K562 treated with DMSO at 1 percent for 12 hours (cell line): ENCODE data around the gene CROCC2. TPM values are rescaled to one million over a fixed set of nuclear protein-coding genes. Genes with fewer than 3 reads are reported as not detected.

ENCODE experiments used
- total RNA-seq: library from RNA; unstranded; fragments of 300-600 nt; gene quantifications from 2 replicates; pipeline ENCODE4 v1.2.3, GENCODE V29; 2022; ENCODE audit not compliant: insufficient read depth

Gene CROCC2
- total RNA-seq = not detected in 2 replicates

GRCh38 chr2:240906141-240906910, at the start of gene CROCC2:
Gene CROCC2, plus strand, starts transcription at chr2:240906336. Its CDS starts 178 bp downstream, at chr2:240906514.

DNA sequence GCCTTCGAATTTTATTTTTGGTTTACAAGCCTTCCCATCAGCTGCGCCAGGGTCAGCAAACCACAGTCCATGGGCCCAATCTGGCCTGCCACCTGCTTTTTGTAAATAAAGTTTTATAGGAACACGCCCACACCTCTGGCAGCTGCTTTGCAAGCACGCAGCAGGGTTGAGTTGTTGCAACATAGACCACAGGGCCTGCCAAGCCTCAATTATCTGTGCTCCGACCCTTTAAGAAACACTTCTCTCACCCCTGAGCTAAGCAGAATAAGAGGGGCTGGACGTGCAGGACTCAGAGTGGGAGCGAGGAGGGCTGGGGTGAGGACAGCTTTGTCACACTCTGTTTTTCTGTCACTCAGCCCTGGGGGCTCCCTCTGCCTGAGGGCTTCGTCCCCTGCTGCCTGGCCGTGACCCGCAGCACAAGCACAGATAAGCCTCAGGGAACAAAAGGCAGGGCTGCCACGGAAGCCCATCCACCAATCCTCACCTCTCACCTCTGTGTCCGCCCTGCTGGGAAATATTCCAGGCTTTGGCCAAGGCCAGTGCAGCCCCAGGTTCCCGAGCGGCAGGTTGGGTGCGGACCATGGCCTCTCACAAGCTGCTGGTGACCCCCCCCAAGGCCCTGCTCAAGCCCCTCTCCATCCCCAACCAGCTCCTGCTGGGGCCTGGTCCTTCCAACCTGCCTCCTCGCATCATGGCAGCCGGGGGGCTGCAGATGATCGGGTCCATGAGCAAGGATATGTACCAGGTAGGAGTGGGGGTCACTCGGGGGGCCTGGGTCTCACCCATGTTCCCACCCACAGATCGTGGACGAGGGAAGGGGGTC, 37.6 kb upstream of the CROCC2 start, which contains the start of gene AGXT:
TSS of gene AGXT (plus strand) at position 539 of the 823 bp plus-strand sequence. CDS start at position 581, 42 bp downstream.

GRCh38 chr2:240895656-240896388, 10.3 kb upstream of the CROCC2 start, which contains the start of gene MAB21L4:
Gene MAB21L4, minus strand, starts transcription at chr2:240896156. Its CDS starts 159 bp downstream, at chr2:240895997.

DNA sequence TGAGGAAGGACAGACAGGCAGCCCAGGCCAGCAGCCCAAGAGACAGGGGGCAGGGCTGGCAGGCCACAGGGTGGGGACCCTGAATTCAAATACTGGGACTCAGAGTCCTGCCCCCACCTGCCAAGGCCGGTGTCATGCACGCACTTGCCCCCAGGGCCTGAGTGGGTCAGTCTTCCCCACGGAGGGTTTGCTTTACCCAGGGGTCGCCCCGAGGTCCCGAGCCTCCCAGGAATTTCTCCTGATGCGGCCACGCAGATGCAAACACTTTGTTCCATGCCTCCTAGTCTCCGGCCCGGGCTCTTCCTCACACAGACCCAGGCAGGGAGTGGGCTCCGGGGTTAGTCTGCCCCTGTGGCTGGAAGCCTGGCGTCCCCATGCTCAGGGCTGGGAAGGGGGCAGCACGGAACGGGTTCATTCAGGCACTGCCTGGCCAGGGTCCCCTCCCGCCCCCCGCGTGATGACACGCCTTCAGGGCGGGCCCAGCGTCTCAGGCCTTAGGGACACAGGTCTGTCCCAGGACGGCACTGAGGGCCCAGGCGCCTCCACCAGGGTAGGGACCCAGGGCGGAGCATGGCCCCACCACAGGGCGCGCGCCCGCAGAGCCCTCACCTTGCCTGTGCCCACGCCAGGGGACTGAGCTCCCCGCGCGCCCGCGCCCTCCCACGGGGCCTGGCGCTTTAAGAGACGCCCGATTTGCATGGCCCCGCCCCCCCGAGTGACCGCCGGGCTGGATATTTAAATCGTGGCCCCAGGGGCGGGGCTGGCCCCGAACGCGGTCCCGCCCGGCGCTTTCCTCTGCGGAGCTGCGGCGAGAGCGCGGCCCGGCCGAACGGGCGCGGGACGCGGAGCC, 91.9 kb downstream of the CROCC2 start, which contains the start of gene SNED1:
TSS of gene SNED1 (plus strand) at position 763 of the 850 bp plus-strand sequence. CDS start 220 bp downstream, outside the sequence.

Other genes with a start within 250 kb of the CROCC2 start
- not detected in 2 replicates for gene AQP12B, start 223.5 kb upstream of the CROCC2 start, total RNA-seq
- not detected in 2 replicates for gene AQP12A, start 214.5 kb upstream of the CROCC2 start, total RNA-seq
- 1.1 TPM in 1 of 2 replicates, not detected in the other for gene KIF1A, start 86.1 kb upstream of the CROCC2 start, total RNA-seq
- not detected in 2 replicates for gene AGXT, start 37.5 kb upstream of the CROCC2 start, total RNA-seq
- not detected in 2 replicates for gene MAB21L4, start 10.2 kb upstream of the CROCC2 start, total RNA-seq
- 0.17 TPM in 1 of 2 replicates, not detected in the other for gene SNED1, start 92.3 kb downstream of the CROCC2 start, total RNA-seq
- gene MTERF4, start 196.0 kb downstream of the CROCC2 start, total RNA-seq = 13.1 and 18.8 TPM in 2 replicates
- 4.0 and 15.7 TPM in 2 replicates for gene PASK, start 243.1 kb downstream of the CROCC2 start, total RNA-seq
- 54.1 and 92.5 TPM in 2 replicates for gene PPP1R7, start 244.1 kb downstream of the CROCC2 start, total RNA-seq